OCI-LY3 (cell line): ENCODE results near the gene TNS1.
A peak's percentile ranks its signal among the peaks of the same experiment; 100 is the strongest.

Experiments
- H2AFZ ChIP-seq: fragments of 200-600, 300-600 bp; shearing (Covaris generic); 2 replicates; pipeline ENCODE4 v1.6.0; 2014; ENCODE audit warnings: antibody characterized with exemption, low read depth, low read length
- H3K27ac ChIP-seq: fragments of 200-600, 300-600 bp; sonication (generic); 2 replicates; pipeline ENCODE4 v1.5.1; 2014; ENCODE audit warnings: mild to moderate bottlenecking, low read length, moderate library complexity, mixed read lengths
- H3K27me3 ChIP-seq: fragments of 200-600, 300-600 bp; sonication (generic); 2 replicates; pipeline ENCODE4 v1.6.1; 2014; ENCODE audit warnings: low read depth, low read length, mixed read lengths
- H3K36me3 ChIP-seq: fragments of 200-600, 300-600 bp; sonication (generic); replicated peaks from 2 replicates; pipeline ENCODE3; 2014; ENCODE audit warnings: low read depth, low read length, mixed read lengths
- H3K4me1 ChIP-seq: fragments of 300-600, 200-600 bp; sonication (generic); 2 replicates; pipeline ENCODE4 v1.6.1; 2014; ENCODE audit warnings: low read length, mixed read lengths
- H3K4me2 ChIP-seq: fragments of 200-600, 300-600 bp; sonication (generic); 2 replicates; pipeline ENCODE4 v1.6.1; 2014; ENCODE audit warnings: low read length, mixed read lengths
- H3K4me3 ChIP-seq: fragments of 300-600, 200-600 bp; sonication (generic); 2 replicates; pipeline ENCODE4 v1.5.1; 2014; ENCODE audit warnings: antibody characterized with exemption, mild to moderate bottlenecking, low read length, moderate library complexity
- H3K79me2 ChIP-seq: fragments of 300-600, 200-600 bp; shearing (Covaris generic); 2 replicates; pipeline ENCODE4 v1.6.1; 2014; ENCODE audit warnings: mild to moderate bottlenecking, low read length, mixed read lengths
- H3K9ac ChIP-seq: fragments of 300-600, 200-600 bp; shearing (Covaris generic); 2 replicates; pipeline ENCODE4 v1.6.0; 2014; ENCODE audit warnings: mild to moderate bottlenecking, low read length, moderate library complexity
- H3K9me3 ChIP-seq: fragments of 200-600, 300-600 bp; shearing (Covaris generic); 2 replicates; pipeline ENCODE4 v1.6.1; 2014; ENCODE audit warnings: low read length, mixed read lengths; ENCODE audit not compliant: insufficient read depth
- H4K20me1 ChIP-seq: fragments of 200-600, 300-600 bp; sonication (generic); 2 replicates; pipeline ENCODE4 v1.6.1; 2016; ENCODE audit warnings: low read length, mixed read lengths; ENCODE audit not compliant: insufficient read depth
- CTCF ChIP-seq: fragments of 200-600, 300-600 bp; sonication (generic); IDR thresholded peaks from 2 replicates; pipeline ENCODE4 v1.5.1; 2014; ENCODE audit warnings: antibody characterized with exemption, low read length, low read depth
- EZH2phosphoT487 ChIP-seq: fragments of 200-600 bp; shearing (Covaris generic); IDR thresholded peaks from 2 replicates; pipeline ENCODE4 v1.6.1; 2018; ENCODE audit warnings: antibody characterized with exemption, mixed run types, low read depth

TNS1 gene

DNA sequence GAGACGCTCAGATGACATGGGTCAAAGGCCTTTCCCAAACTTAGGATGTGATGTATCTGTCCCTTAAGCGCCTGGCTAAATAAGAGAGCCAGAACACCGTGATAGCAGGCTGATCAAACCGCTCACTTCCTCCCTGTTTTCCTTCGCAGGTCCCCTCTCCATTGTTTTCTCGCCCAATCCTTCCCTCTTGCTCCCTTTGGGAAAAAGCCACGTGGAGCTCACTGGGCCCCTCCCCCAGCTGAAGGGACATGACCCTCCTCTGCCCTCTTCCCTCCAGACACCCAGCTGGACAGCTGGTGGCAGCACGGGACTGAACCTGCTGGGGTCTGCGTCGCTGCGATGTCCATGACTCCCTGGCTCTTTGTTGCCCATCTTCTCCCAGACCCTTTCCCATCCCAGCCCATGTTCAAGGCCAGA is 201.7 kb downstream of the TNS1 start:
- Histone ChIP-seq H3K4me2 (no peak overlapping the region), H3K4me1 (peaks cover 18% of the 10 kb centered on the region), H3K9me3 (no peaks in the 10 kb centered on the region), H3K27me3 (no peaks in the 10 kb centered on the region), H2AFZ (no peak overlapping the region), H3K36me3 (no peaks in the 10 kb centered on the region), H3K27ac (no peak overlapping the region), H3K79me2 (no peaks in the 10 kb centered on the region), H3K4me3 (no peak overlapping the region), H4K20me1 (no peaks in the 10 kb centered on the region), H3K9ac (no peak overlapping the region)
- TF ChIP-seq EZH2phosphoT487 (no peak), CTCF (no peak)

DNA sequence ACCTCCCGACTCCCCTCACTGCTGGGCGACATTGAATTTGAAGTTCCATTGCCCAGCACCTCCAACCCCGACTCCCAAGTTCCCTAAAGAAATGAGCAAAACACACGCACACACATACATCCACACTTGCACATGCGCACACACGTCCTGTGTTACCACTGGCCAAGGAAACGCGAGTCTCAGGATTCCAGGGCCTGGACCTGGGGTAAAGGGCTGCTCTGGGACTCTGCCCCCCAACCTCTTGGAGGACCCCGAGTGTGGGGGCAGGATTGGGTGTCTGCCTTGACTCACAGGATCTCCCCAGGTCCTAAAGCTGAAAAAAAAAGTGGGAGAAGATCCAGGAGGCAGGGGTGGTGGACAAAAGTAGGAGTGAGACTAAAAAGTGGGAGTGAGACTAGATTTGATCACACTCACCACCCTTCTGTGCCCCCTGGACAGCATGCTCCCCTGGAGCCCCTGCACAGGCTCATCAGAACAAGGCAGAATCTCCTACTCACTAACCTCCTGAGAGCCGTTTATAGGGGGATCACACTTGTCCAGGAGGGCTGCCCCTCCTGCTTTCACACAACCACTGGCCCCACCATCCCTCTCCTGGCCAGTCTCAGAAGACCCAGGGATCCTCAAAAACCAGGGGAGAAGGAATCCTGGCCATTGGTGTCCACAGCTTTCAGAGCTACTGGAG is 202.2 kb downstream of the TNS1 start:
- Histone ChIP-seq H4K20me1 (no peaks in the 10 kb centered on the region), H3K36me3 (no peaks in the 10 kb centered on the region), H3K9me3 (no peaks in the 10 kb centered on the region), H2AFZ (no peak overlapping the region), H3K4me1 (peaks cover 18% of the 10 kb centered on the region), H3K27ac (no peak overlapping the region), H3K9ac (no peak overlapping the region), H3K4me3 (no peak overlapping the region), H3K4me2 (no peak overlapping the region), H3K79me2 (no peaks in the 10 kb centered on the region), H3K27me3 (no peaks in the 10 kb centered on the region)
- TF ChIP-seq CTCF (no peak), EZH2phosphoT487 (no peak)

- Histone ChIP-seq H3K79me2 (no peaks in the 10 kb centered on the region), H3K4me2 (peak overlapping the region; percentile 49; the same call in 1 of the 2 replicates), H3K9me3 (no peaks in the 10 kb centered on the region), H3K4me1 (peaks cover 13% of the 10 kb centered on the region), H3K36me3 (no peaks in the 10 kb centered on the region), H3K27me3 (no peaks in the 10 kb centered on the region), H3K27ac (no peak overlapping the region), H4K20me1 (no peaks in the 10 kb centered on the region), H2AFZ (no peak overlapping the region), H3K9ac (no peak overlapping the region), H3K4me3 (no peak overlapping the region)
- no peak for TF ChIP-seq EZH2phosphoT487
- TF ChIP-seq CTCF, result no peak
Measured at GRCh38 chr2:217799563-217800432, 203.0 kb downstream of the TNS1 start.

DNA sequence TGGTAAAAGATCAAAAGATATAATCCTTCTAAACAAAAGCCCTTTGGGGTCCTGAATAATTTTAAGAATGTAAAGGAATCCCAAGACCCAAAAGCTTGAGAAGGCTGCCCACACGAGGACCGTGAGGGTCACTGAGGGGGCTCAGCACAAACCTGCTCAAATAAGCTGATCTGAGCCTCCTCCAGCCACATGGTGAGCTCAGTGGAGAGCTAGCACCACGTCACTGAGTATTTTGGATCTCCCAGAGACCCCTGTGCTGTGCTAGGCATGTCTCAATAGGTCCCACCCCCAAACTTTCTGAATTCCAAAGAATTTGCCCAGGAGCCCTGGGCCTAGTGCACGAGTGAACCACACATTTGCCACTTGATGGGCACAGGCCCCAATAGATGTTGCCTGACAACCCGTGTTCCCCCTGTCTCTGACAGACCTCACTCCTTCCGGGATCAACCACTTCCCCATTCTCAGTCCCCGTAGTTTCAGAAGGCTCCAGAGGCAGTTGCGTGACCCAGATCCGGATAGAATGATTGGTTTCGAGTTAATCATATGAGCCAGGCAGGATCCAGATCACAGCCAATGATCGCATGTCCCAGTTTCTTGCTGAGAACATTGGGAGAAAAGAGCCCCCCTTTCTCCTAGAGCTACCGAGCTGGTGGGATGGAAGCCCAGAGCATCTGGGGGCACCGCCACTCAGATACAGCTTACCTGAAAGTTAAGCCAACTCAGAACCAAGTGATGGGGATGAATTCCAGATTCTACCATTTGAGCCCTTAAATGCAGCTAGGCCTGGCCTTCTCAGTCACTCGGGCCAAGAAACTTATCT is 203.8 kb downstream of the TNS1 start:
- Histone ChIP-seq H3K9ac (no peak overlapping the region), H3K4me3 (no peak overlapping the region), H3K4me1 (peaks cover 13% of the 10 kb centered on the region), H3K9me3 (no peaks in the 10 kb centered on the region), H4K20me1 (no peaks in the 10 kb centered on the region), H2AFZ (no peak overlapping the region), H3K4me2 (peak overlapping the region; percentile 49), H3K27ac (no peak overlapping the region), H3K27me3 (no peaks in the 10 kb centered on the region), H3K36me3 (no peaks in the 10 kb centered on the region), H3K79me2 (no peaks in the 10 kb centered on the region)
- no peak for TF ChIP-seq EZH2phosphoT487
- no peak for TF ChIP-seq CTCF
